GM21367 (cell line): ENCODE data around the gene ZFHX2.

ENCODE experiments used
- ATAC-seq: cut with Tn5 transposase; IDR thresholded peaks from one replicate; pipeline ENCODE4 v1.9.1; 2021; ENCODE audit not compliant: unreplicated experiment

ZFHX2 gene

GRCh38 chr14:23523229-23524016 is 28.1 kb downstream of the ZFHX2 start:
- ATAC-seq = no peak

- no peak for ATAC-seq
Measured at GRCh38 chr14:23522643-23523198, 28.8 kb downstream of the ZFHX2 start.

GRCh38 chr14:23521785-23522640 is 29.6 kb downstream of the ZFHX2 start:
- no peak for ATAC-seq

DNA sequence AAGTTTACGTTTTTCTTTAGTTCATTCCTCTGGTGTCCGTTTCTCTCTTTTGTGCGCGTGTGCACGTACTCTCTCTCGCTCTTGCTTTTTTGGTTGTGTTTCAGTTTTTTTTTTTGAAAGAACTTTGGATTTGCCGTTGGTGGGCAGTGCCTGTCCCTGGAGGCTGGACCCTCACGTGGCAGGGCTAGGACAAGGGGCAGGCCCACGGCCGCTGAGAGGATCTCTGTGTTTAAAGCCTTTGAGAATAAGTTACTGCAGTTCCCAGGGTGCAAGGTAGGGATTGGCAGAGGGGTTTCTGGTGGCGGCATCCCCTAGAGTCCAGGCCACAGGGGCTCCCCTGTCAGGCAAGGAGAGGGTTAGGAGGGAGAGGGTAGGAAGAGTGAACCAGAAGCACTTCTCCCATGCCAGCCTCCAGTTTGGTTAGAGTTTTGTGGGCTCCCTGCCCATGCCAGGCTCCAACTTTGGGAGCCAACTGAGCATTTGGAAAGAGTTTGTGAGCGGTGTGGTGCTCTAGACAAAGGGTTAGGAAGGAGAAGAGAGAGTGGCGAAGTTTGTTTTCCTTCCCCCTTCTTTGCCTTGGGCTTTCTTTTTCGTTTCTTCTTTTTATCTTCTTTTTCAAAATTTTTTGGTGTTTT is 30.5 kb downstream of the ZFHX2 start:
- no peak for ATAC-seq

DNA sequence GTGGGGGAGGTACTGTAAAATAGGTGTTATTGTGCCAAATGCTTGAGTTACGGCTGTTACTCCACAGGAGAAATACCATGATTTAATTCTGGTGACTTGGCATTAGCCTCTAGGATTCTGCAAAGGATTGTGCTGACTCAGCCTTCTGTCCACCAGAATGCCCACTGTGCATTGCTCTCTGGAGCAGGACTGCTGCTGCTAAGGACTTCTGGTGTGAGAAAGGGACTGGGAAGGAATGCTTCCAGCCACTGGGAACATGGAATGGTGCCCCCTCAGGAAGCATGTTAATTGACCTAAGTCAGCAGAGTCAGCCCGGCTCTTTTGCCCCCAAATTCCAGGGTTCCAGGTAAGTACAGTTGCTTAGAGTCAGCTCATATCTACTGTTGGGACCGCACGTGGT is 32.9 kb downstream of the ZFHX2 start:
- no peak for ATAC-seq

DNA sequence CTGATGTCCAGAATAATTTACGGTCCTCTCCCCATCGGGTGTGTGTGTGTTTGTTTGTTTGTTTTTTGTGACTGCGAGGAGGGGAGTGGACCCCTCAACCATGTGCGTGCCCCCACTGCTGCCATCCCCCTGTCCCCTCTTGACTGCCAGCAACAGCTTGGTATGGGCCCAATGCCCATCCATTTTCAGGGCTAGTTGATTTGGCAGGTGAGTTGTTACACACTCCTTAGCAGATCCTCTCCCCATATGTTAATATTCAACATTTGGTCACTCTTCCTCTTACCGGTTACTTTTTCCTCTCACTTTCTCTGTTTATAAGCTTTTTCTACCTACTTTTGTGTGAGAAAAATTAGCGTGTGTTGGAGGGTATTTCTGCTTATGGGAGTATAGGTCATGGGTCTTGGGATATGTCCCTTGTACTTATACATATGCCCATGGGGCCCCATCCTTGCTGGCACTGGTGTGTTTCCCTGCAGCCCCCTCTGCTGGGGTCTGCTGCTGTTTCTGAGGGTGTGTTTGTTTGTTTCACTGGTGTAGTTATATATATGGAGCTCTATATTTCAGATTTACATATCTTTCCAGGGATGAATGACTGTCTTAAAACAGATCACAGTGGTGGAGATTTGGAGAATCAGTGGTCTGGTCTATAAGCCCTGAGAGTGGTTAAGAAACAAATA is 33.8 kb downstream of the ZFHX2 start:
- no peak for ATAC-seq

DNA sequence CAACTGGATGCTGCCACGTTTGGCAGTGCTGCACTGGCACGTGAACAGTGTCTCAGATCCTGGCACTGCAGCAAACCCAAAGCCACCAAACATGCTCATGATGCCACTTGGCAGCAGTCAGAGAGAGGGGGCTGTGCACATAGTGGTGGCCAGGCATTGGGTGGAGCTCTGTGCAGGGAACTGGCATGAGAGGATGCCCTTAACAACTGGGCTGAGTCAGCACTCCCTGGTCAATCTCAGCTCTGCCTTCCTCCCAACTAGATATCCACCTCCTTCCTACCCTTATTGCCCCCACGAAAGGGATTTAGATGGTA is 37.0 kb downstream of the ZFHX2 start:
- no peak for ATAC-seq

DNA sequence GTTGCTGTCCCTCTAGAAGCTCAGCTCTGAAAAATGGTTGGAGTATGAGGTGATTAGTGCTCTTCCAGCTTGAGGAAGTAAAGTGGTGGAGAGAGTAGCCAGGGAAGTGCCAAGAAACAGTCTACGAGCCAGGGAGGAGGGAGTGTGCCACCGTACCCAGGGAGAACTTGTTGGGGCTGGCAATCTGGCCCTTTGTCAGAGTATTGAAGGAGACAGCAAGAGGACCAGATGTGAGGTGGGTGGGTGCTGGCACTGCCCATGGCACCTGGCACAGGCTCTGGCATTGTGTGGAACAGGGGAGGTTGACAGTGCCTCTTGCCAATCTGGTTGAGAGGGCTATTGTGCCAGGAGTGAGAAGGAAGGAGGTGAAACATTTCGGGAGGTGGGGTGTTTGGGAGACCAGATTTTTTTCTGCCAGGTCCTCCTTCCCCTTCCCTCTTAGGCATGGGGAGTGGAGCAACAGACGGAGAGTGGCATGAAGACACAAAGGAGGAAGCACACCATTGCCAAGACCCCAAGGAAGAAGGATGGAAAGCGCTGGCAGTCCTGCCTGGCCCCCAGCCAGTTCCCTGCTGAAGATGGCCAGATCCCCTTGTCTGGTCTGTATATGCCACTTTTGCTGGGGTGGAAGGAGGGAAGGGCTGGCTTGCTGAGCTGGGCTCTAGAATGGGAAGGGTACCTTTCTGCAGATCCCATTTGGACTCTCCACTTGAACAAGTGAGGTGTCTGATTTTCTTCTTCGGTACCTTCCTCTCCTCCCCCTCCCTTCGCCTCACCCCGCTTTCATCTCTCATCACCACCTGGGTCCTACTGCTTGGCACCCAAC is 37.5 kb downstream of the ZFHX2 start:
- ATAC-seq = no peak

- no peak for ATAC-seq
Measured at GRCh38 chr14:23513005-23513817, 38.4 kb downstream of the ZFHX2 start.

- no peak for ATAC-seq
Measured at GRCh38 chr14:23512156-23512555, 39.4 kb downstream of the ZFHX2 start.

DNA sequence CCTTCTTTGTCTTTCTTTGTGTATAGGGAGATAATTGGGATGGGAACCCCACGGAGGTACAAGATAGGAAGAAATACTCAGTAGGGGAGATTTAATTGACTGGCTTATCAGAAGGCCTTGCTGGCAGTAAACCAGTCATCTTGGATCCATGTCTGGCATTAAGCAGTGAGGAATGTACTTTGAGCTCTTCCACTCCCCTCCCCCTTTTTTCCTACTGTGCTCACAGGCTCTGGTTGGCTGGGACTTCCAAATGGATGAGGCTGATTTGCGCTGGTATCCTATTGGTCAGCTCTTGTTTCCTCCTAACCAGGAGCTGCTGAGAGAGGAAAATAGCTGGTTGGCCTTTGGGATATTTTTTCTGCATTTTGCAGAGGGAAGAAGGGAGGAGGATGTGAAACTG is 57.3 kb downstream of the ZFHX2 start:
- ATAC-seq = no peak

DNA sequence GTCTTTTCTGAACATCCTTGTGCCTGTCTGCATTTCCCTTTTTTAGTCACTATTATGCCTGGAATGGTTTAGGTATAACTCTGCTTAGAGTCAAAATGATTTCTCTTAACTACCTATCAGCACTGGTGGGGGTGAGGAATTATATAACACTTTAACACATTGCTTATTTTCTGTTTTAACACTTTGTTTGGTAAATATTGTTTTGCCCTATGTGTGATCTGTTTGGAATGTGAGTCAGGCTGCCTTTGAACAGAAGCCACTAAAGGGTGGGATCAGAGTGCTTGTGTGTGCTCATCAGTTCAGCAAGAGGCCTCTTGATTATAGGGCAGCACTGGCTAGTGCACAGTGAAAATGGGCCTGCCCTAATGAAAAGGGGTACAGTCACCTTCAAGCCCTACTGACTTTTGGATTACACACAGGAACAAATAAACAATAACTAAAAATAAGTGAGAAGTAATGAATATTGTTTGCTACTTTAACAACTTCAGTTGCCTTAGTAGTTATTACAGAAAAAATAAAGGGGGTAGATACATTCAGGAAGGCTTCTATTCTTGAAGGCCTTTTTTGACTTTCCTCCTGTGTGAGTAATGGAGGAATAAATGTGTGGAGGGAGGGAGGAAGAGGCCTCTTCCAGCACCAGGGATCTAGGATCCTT is 58.8 kb downstream of the ZFHX2 start:
- ATAC-seq = no peak

GRCh38 chr14:23487216-23487615 is 64.3 kb downstream of the ZFHX2 start:
- ATAC-seq = no peak

GRCh38 chr14:23486036-23486435 is 65.5 kb downstream of the ZFHX2 start:
- ATAC-seq = no peak

GRCh38 chr14:23485326-23485725 is 66.2 kb downstream of the ZFHX2 start:
- ATAC-seq = no peak

DNA sequence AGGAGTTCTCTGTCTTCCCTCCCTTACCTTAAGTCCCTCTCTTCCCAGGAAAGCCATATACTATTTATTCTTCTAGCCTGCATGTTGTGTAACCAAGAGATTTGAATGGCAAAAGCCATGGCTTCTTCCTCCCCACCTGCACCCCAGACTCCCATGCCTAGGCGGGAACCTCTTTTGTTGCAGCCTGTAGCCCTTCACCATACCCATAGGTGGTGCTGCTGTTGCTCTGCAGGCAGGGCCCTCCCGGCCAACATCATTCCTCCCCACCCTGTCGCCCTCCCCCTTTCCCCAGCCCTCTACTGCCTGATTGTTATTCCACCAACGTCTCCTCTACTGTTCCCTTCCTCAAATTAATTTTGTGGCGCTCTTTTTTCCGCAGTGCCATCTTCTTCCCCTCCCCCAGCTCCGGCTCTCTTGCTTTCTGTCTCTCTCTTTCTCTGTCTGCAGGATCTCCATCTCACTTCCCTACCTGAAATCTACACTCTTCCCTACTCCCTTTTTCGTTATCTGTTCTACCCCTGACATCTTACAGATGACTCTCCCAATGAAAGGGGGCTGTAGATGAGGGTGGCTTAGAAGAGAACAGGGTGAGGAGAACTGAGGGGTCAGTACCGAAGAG is 68.2 kb downstream of the ZFHX2 start:
- no peak for ATAC-seq

DNA sequence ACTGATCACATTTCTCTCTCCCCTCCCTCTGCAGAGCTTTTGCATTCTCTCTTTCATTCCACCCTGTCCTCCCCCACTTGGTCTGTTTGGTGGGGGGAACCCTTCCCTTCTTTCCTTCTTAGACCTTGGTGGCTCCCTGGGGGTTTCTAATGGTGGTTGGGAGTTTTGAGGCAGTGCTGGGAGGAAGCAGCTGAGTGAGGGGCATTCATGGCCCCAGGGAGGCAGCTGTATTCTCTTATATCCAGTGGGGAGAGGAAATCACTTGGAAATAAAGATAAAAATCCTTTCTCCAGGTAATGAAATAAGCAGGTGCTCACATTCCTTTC is 68.8 kb downstream of the ZFHX2 start:
- ATAC-seq = no peak

DNA sequence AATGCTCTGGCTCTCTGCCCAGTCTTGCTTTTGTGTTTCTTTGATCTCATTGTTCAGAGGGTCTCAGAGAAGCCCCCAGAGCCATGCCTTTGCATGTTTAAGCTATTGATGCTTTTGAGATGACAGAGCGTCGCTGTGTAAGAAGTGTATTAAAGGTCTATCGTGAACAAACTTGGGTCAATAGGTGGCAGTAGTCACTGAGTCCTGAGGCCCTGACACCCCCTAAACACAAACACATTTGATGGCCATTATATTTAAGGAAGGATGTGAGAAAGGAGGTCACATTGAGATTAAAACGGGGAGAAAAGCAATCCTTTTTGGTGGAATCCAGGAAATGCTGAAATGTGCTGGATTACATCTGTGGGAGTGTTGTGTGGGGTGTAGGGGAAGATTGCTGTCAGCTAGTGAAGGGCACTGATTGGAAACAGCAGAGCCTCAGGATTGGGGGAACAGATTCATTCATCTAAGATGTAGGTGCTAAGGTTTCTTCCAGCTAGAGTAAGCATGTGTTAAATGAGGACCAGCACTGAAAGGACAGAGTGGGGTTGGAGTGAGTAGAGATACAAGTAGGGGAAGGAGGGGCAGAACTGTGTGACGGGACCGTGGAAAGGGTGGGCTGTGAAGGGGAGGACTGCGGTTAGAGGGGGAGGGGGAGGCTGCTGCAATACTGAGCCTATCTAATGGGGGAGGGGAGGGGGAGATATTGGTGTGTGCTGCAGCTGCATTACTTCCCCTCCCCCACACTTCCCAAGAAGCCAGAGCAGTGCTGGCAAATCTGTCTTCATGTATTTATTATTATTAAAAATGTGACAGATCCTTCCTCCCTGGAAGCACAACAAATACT is 69.4 kb downstream of the ZFHX2 start:
- no peak for ATAC-seq
